Right lobe of liver (tissue), 6 donors: ENCODE measurements around the gene SLAMF8. TPM values are rescaled to one million over a fixed set of nuclear protein-coding genes. Genes with fewer than 3 reads are reported as not detected.

ENCODE experiments used
- ATAC-seq, 4 donors: fragments of 200-7000 bp; cut with Tn5 transposase; one replicate each; pipeline ENCODE4 v1.9.1; 2020; ENCODE audit warnings: mild to moderate bottlenecking in 4 of 4, moderate library complexity in 4 of 4
- DNase-seq, 3 donors: peaks; one replicate each; pipeline ENCODE4 v3.0.0-alpha.2; 2020
- H3K27ac ChIP-seq, 3 donors: fragments of 200-600 bp; one replicate each; pipeline ENCODE4 v1.8.0; 2022
- H3K27me3 ChIP-seq, 2 donors: fragments of 200-600 bp; one replicate each; pipeline ENCODE4 v1.8.0; 2022
- H3K36me3 ChIP-seq, 4 donors: fragments of 200-600 bp; sonication (generic) in 1 of 4; one replicate each; pipeline versions ENCODE4 v1.5.1 to v1.8.0; 2017 to 2022; ENCODE audit warnings: control low read depth in 1 of 4
- H3K4me1 ChIP-seq, 4 donors: fragments of 200-600 bp; sonication (generic) in 1 of 4; one replicate each; pipeline versions ENCODE4 v1.5.1 to v1.8.0; 2017 to 2022; ENCODE audit warnings: control low read depth in 1 of 4
- H3K4me3 ChIP-seq, 3 donors: fragments of 200-600 bp; one replicate each; pipeline ENCODE4 v1.8.0; 2022
- H3K9me3 ChIP-seq, 4 donors: fragments of 200-600 bp; sonication (generic) in 1 of 4; one replicate each; pipeline versions ENCODE4 v1.5.1 to v1.8.0; 2017 to 2022; ENCODE audit warnings: control low read depth in 1 of 4
- CTCF ChIP-seq, 4 donors: fragments of 200-600 bp in 3 of 4; fragments of 450-650 bp in 1 of 4; IDR thresholded peaks; one replicate each; pipeline versions ENCODE4 v1.5.1 to v1.8.0; 2016 to 2022; ENCODE audit warnings: antibody characterized with exemption in 4 of 4, mild to moderate bottlenecking in 2 of 4
- POLR2A ChIP-seq: fragments of 450-650 bp; IDR thresholded peaks from one replicate; pipeline ENCODE4 v1.6.1; 2017; ENCODE audit warnings: antibody characterized with exemption, mild to moderate bottlenecking
- WGBS: methylation state at CpG from one replicate; pipeline ENCODE4 v1.1.6; 2018; ENCODE audit warnings: low coverage, low lambda C conversion rate; ENCODE audit not compliant: insufficient coverage; ENCODE audit errors: missing lambda C conversion rate; 5-methylcytosine and 5-hydroxymethylcytosine counted together
- intact Hi-C, 2 donors: fragments of 100-400 bp; cut with DNase I; formaldehyde crosslinking; loops; one replicate each; pipeline versions ENCODE4 v1.11.2 to v1.14.1; 2022
- total RNA-seq, 6 experiments: library from RNA; depleted of rRNA in 2 of 6; stranded (reverse); fragments of >200 nt in 2 of 6; fragmentation: NEBNext Ultra II Directional in 3 of 6; extraction: Animal tissue kit (Norgen Biotek cat#: 25700) in 3 of 6; gene quantifications; one replicate each; pipeline versions ENCODE4 v1.1.0 to v1.2.4, GENCODE V29; 2016 to 2023
- donor health status: DM: no; HTN: yes; CAD: no.
- donor health status: DM: no; HTN: no; CAD: no.
- donor health status: DM: no; HTN: no; CAD: no.
- donor health status: DM: no; HTN: yes; CAD: no.
- donor health status: DM: no; HTN: yes; CAD: no.

SLAMF8 gene
- total RNA-seq, 6 experiments from 2014 or later: 0.33 to 5.7 (median 2.5) TPM

GRCh38 chr1:159862557-159862956, 35.9 kb downstream of the SLAMF8 start, which contains the start of gene VSIG8:
Gene VSIG8 (minus strand): TSS chr1:159862657. CDS start chr1:159862521, 136 bp downstream.
- ATAC-seq (no peak), DNase-seq (no peak)
- no peak for TF ChIP-seq CTCF (IDR thresholded peaks at IDR 0.05)
- no peak for TF ChIP-seq POLR2A
- H3K36me3 ChIP-seq: no peaks in the 10 kb centered on the region
- H3K4me1 ChIP-seq: peaks cover 0 to under 1% (median 0%) of the 10 kb centered on the region in 4 donors
- intact Hi-C loops: no loop called here
- H3K27ac ChIP-seq: no peak within 1 kb of the TSS
- no peaks in the 10 kb centered on the region for H3K27me3 ChIP-seq
- H3K9me3 ChIP-seq: no peaks in the 10 kb centered on the region
- WGBS: 53% methylated on average over 3 of the region's 4 CpGs
- H3K4me3 ChIP-seq: no peak within 1 kb of the TSS

- intact Hi-C loops: no loop called here
- ATAC-seq (no peak), DNase-seq (no peak)
- no peak overlapping the region for H3K27ac ChIP-seq
- no peaks in the 10 kb centered on the region for H3K36me3 ChIP-seq
- TF ChIP-seq POLR2A (no peak), CTCF (IDR thresholded peaks at IDR 0.05) (no peak)
- no peaks in the 10 kb centered on the region for H3K9me3 ChIP-seq
- no peak overlapping the region for H3K4me3 ChIP-seq
- no peaks in the 10 kb centered on the region for H3K27me3 ChIP-seq
- WGBS: 83% methylated on average over 2 of the region's 2 CpGs
- H3K4me1 ChIP-seq: peaks cover 0 to 13% (median 5%) of the 10 kb centered on the region in 4 donors
Observed at GRCh38 chr1:159864262-159864661, 37.6 kb downstream of the SLAMF8 start.

DNA sequence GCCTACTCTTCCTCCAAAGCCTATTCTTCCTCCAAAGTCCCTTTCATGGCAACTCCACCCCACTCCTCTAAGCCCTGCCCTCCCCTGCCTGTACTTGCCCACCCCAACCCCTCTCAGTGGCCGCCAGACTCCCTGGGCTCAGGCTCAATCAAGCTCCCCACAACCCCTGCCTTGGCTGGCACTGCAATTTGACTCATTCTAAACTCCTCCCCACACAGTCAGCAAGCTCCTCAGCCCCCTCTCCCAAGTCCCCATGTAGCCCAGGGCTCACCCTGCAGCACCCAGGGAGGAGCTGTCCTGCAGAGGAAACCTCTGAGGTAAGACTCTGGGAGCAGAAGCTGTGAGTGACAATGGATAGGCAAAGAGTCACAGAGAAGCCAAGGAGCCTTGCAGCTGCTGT, 39.4 kb downstream of the SLAMF8 start:
- H3K9me3 ChIP-seq: no peaks in the 10 kb centered on the region
- peaks cover 0 to 13% (median 5%) of the 10 kb centered on the region in 4 donors for H3K4me1 ChIP-seq
- no peaks in the 10 kb centered on the region for H3K27me3 ChIP-seq
- H3K27ac ChIP-seq: no peak overlapping the region
- H3K4me3 ChIP-seq: no peak overlapping the region
- WGBS: 100% methylated on average over 1 of the region's 1 CpG
- ATAC-seq (no peak), DNase-seq (no peak)
- TF ChIP-seq POLR2A (no peak), CTCF (IDR thresholded peaks at IDR 0.05) (no peak)
- intact Hi-C loops: no loop called here
- H3K36me3 ChIP-seq: no peaks in the 10 kb centered on the region

DNA sequence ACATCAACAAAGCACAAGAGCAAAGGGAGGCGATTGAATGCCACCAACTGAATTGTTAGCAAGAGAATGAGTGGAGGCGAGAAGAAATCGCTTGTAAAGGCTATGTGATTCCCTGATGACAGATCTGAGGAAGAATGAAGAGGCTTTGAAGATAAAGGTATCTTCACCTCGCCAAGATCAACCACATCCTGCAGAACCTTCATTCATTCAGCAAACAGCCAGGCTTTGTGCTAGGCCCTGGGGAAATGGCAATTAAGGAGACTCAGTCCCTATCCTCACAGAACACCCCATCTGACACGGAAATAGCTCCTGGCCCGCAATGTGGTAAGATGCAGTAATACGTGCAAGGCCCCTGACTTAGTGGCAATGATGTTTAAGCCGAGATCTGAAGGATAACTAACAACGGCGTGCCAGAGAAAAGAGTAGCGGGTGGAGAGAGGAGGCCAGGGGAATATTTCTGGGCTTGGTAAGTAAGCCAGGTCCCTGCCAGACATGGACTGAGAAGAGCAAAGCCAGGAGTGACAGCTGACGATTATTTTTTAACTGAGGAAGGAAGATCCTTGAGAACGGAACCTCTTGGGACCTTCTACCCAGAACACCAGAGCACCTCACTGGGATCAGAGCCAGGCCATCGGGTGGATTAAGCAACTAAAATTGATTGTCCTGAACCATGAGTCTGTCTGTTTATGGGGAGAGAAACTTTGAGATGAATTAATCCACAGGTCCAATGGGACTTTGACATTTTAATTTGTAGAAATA, 40.4 kb downstream of the SLAMF8 start:
- TF ChIP-seq POLR2A (no peak), CTCF (IDR thresholded peaks at IDR 0.05) (no peak)
- H3K4me3 ChIP-seq: no peak overlapping the region
- ATAC-seq (peak; percentile 66 to 83 (median 78)), DNase-seq (peak in 2 of 3 donors; percentile 37 to 68)
- no peaks in the 10 kb centered on the region for H3K27me3 ChIP-seq
- peaks cover 0 to 13% (median 5%) of the 10 kb centered on the region in 4 donors for H3K4me1 ChIP-seq
- H3K9me3 ChIP-seq: no peaks in the 10 kb centered on the region
- H3K36me3 ChIP-seq: no peaks in the 10 kb centered on the region
- peak overlapping the region in 1 of 3 donors; percentile 8 for H3K27ac ChIP-seq
- 69% methylated on average over 14 of the region's 14 CpGs for WGBS
- intact Hi-C loops: no loop called here
